ENCODE measurements around the gene MDM1. TPM values are rescaled to one million over a fixed set of nuclear protein-coding genes. Genes with fewer than 3 reads are reported as not detected.
A peak's percentile ranks its signal among the peaks of the same experiment; 100 is the strongest.

The MDM1 gene
- total RNA-seq: 10 to 100 TPM in 3 of 4 donors, 1 to 10 TPM in 1; 5.2 to 46.2 (median 14.5) TPM

- Histone ChIP-seq H3K4me1 (peaks cover 0 to 8% (median 3%) of the 10 kb centered on the region in 4 donors), H3K9me3 (no peaks in the 10 kb centered on the region), H3K27ac (peak within 1 kb of the TSS; percentile 69 to 84 (median 78)), H3K36me3 (no peaks in the 10 kb centered on the region), H3K4me3 (peak within 1 kb of the TSS; percentile 78 to 92 (median 84)), H3K27me3 (no peaks in the 10 kb centered on the region)
- DNase-seq: peak; percentile 96 to 99 (median 98)
- TF ChIP-seq POLR2A (IDR thresholded peaks at IDR 0.05): peak; percentile 21 to 40
- TF ChIP-seq CTCF (IDR thresholded peaks at IDR 0.05): no peak
These were observed at the start of gene MDM1 for GRCh38 chr12:68331869-68332727. MDM1 (minus strand) TSS chr12:68332362; CDS start chr12:68332245, 117 bp downstream.

GRCh38 chr12:68381476-68382219 is 49.5 kb upstream of the MDM1 start:
- Histone ChIP-seq H3K27ac (no peak overlapping the region), H3K9me3 (no peaks in the 10 kb centered on the region), H3K4me3 (no peak overlapping the region), H3K27me3 (no peaks in the 10 kb centered on the region), H3K4me1 (peaks cover 0 to 15% (median 0%) of the 10 kb centered on the region in 4 donors), H3K36me3 (no peaks in the 10 kb centered on the region)
- TF ChIP-seq CTCF (IDR thresholded peaks at IDR 0.05) (no peak), POLR2A (IDR thresholded peaks at IDR 0.05) (no peak)
- DNase-seq: no peak

GRCh38 chr12:68378872-68379606 is 46.9 kb upstream of the MDM1 start:
- Histone ChIP-seq H3K27ac (no peak overlapping the region), H3K4me3 (no peak overlapping the region), H3K27me3 (no peaks in the 10 kb centered on the region), H3K9me3 (no peaks in the 10 kb centered on the region), H3K36me3 (no peaks in the 10 kb centered on the region), H3K4me1 (peaks cover 0 to 15% (median 0%) of the 10 kb centered on the region in 4 donors)
- no peak for DNase-seq
- TF ChIP-seq CTCF (IDR thresholded peaks at IDR 0.05) (no peak), POLR2A (IDR thresholded peaks at IDR 0.05) (no peak)

GRCh38 chr12:68377881-68378280 is 45.7 kb upstream of the MDM1 start:
- H3K36me3 ChIP-seq: no peaks in the 10 kb centered on the region
- no peak for TF ChIP-seq CTCF (IDR thresholded peaks at IDR 0.05)
- no peak for TF ChIP-seq POLR2A (IDR thresholded peaks at IDR 0.05)
- H3K27me3 ChIP-seq: no peaks in the 10 kb centered on the region
- H3K4me3 ChIP-seq: no peak overlapping the region
- peaks cover 0 to 15% (median 0%) of the 10 kb centered on the region in 4 donors for H3K4me1 ChIP-seq
- H3K27ac ChIP-seq: no peak overlapping the region
- no peak for DNase-seq
- H3K9me3 ChIP-seq: no peaks in the 10 kb centered on the region

- H3K4me3 ChIP-seq: no peak overlapping the region
- peaks cover 0 to 15% (median 0%) of the 10 kb centered on the region in 4 donors for H3K4me1 ChIP-seq
- no peak for DNase-seq
- no peaks in the 10 kb centered on the region for H3K27me3 ChIP-seq
- no peaks in the 10 kb centered on the region for H3K36me3 ChIP-seq
- TF ChIP-seq CTCF (IDR thresholded peaks at IDR 0.05) (no peak), POLR2A (IDR thresholded peaks at IDR 0.05) (no peak)
- no peak overlapping the region for H3K27ac ChIP-seq
- H3K9me3 ChIP-seq: no peaks in the 10 kb centered on the region
These were observed 44.7 kb upstream of the MDM1 start for GRCh38 chr12:68376901-68377300.
